ENCODE results near the gene OR10K1. TPM values are rescaled to one million over a fixed set of nuclear protein-coding genes. Genes with fewer than 3 reads are reported as not detected.
"Not testable (repeated sequence)": the region's sequence is repeated elsewhere in the genome, so short reads cannot be mapped to it uniquely, and the experiment has no call there.

The OR10K1 gene, protein sequence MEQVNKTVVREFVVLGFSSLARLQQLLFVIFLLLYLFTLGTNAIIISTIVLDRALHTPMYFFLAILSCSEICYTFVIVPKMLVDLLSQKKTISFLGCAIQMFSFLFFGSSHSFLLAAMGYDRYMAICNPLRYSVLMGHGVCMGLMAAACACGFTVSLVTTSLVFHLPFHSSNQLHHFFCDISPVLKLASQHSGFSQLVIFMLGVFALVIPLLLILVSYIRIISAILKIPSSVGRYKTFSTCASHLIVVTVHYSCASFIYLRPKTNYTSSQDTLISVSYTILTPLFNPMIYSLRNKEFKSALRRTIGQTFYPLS
- total RNA-seq: not detected

DNA sequence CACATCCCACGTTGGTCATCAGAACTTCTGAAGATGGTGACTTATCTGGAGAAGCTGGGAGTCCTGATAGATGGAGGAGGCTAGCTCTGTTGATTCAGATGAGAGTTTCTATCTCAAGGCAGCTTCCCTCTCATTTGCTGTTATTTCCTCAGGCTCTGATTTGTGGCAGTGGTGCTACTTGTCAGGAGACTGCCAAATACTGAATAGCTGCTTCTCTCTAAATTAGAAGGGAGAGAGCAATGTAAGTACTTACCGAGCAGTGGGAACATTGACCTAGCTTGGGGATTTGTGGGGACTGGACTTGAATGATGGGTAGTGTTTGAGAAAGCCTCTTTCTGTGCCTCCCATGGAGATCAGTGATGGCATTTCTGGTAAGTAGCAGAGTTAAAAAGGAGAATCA, at the start of gene OR10K1:
Gene OR10K1 (plus strand): TSS at position 301 of the 400 bp plus-strand sequence. CDS start 3,728 bp downstream, outside the sequence.
- DNase-seq (ENCODE audit: low spot score): no peak

DNA sequence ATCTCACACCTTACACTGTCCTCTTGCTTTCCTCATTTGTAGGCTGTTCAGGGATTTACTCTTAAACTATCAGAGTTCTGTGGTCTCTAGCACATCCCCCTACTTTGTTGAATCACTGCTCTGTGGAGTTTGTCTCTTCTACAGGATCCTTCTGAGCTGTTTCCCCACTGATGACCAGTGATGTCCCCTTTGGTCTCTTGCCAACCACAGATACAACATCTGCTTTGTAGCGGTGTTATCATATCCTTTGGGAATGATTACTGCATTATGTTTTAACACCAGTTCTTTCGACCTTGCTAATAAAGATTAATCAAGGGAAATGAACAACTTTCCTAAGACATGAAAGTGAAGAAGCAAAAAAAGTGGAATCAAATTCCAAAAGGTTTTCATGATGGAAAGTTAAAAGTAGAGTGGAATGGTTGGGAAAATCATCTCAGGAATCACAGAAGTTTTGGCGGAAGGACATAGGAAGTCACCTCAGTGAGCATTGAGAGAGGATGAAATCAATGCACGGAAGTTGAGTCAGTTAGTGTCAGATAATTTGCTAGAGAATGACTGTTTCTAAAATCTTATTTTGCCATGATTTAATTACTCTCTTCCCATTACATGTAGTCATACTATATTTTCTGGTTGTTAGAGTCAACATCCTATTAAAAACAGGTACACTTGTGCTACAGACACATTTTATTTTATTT, 46.8 kb upstream of the OR10K1 start:
- DNase-seq (ENCODE audit: low spot score): no peak

DNA sequence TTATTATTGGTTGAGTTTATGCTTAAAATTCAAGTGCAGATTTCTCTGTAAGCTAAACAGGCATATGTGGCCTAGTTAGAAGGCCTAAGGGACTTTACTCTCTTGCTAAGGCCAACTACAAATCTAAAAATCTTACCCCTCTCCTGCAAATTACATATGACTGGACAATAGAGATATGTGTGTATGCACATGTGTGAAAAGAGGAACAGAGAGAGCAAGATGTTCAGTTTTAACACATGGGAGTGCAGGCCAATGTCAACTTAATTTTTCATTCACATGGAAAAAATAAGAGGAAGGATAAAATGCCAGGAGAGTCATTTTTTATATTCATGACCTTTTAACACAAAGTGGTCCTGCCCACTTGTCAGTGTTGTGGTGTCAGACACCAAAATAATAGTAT, 44.0 kb upstream of the OR10K1 start:
- no peak for DNase-seq (ENCODE audit: low spot score)

DNA sequence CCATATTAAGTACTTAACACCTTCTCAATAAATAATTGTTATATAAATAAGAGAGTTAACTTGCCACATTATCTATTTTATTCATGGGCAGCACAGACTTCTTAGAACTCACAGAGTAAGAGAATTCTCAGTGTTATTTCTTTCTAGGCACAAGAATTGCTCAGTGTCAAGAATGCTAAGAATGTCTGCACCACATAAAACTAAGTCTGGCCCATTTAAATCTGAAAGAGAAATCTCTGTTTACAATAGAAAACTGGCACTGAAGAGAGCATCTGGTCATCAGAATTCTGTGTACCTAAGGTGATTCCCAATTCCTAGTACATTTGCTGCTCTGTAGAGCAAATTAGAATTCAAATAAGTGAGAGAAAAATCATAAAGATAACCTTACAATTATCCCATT, 39.4 kb upstream of the OR10K1 start:
- DNase-seq (ENCODE audit: low spot score): no peak

DNA sequence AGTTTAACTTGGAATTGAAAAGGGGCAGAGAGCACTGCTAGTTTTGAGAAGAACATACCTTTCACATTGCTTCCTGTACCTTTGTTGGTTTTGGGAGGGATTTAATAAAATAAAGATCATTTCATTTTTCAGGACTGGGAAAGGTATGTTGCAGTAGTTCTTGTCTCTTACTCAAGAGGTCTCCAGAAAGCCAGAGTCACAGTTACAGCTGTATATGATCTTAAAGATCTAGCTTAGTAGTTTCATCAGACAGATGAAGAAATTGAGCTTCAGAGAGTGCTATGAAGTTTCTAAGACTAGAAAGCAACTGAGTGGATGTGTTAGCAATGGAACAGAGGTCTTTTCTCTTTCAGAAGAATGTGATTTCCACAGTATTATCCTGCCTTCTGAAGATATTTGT, 36.6 kb upstream of the OR10K1 start:
- no peak for DNase-seq (ENCODE audit: low spot score)

DNA sequence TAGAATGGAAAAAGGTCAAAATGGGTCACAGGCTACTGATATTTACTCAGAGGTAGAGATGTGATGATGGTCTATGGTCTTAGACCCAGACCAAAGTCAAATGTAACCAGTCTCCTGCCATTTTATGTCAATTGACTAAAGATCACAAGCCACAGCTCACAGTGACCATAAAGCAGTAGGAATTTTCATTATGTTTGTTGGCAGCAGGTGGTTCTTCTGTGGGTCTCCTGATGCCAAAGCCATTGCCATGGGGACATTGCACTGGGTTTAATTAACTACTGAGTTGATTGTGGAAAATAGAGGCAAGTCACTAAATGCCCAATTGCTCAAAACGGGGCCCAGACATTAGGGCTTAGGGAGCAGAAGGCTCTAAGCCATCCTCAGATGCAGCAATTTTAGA, 35.5 kb upstream of the OR10K1 start, which contains the start of gene OR10K2:
Gene OR10K2 (minus strand): TSS at position 101 of the 400 bp plus-strand sequence. CDS start 5,371 bp downstream, outside the sequence.
- DNase-seq (ENCODE audit: low spot score): no peak

DNA sequence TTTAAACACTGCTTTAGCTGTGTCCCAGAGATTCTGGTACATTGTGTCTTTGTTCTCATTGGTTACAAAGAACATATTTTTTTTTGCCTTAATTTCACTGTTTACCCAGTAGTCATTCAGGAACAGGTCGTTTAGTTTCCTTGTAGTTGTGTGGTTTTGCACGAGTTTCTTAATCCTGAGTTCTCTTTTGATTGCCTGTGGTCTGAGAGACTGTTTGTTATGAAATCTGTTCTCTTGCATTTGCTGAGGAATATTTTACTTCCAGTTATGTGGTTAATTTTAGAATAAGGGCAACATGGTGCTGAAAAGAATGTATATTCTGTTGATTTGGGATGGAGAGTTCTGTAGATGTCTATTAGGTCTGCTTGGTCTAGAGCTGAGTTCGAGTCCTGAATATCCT, 31.5 kb upstream of the OR10K1 start:
- DNase-seq (ENCODE audit: low spot score): not testable (repeated sequence)

DNA sequence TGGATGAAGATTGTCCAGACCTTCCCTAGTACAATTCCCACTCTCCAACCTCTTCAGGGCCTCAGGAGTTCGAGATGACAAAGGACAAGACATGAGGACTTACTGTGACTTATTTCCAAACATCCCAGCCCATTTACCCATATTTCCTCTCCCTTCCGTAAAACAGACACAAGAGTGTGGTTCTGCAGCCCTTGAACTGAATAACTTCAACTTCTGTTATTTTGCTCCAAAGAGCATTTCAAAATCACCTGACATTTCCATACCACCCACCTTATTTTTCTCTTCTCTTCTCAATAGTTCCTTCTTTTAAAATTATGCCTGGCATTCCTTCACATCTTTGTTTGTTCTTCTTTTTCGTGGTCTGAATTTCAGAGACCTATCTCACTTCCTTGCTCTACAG, 26.9 kb upstream of the OR10K1 start:
- DNase-seq (ENCODE audit: low spot score): no peak

DNA sequence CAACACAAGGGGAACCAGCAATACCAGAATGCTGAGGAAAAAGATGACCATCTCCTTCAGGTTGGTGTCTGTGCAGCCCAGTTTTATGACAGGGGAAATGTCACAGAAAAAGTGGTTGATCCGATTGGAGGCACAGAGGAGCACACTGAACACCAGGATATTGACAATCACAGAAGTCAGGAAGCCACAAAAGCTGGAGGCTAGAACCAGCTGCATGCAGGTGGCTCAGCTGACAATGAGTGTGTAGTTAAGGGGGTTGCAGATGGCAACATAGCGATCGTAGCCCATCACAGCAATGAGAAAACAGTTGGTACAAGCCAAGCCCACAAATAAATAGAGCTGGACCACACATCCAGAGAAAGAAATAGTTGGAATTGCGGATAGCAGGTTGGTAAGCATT, 16.3 kb upstream of the OR10K1 start:
- no peak for DNase-seq (ENCODE audit: low spot score)

DNA sequence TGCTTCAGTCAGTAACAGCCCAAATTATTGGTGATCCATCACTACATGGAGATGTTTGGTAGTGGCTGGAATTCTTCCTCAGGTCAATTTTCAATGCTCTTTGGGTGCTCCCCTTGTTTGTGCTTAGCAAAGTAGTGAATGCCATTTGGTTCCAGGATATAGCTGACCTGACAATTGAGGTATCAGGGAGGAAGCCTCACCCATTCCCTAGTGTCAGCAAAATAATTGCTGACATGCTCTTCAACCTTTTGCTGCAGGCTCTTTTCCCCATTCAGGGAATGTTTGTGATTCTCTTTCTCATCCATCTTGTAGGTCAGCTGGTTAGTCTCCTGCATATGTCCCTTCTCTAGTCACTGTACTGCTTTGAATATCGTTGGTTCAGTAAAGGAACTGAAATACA, 7.1 kb upstream of the OR10K1 start:
- no peak for DNase-seq (ENCODE audit: low spot score)

DNA sequence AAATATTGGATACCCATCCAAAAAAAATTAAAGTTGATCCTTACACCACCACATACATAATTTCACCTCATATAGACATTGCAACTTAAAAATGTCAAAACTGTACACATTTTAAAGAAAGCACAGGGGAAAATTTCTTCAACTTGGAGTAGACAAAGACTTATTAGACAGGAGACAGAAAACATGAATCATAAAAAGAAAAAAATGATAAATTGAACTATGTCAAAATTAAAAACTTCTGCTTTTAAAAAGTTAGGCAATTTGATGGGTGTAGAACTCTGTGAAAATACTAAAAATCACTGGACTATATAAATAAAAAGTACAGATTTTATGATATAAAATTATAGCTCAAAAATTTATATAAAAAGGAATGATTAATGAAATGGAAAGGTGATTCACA, 4.4 kb upstream of the OR10K1 start:
- no peak for DNase-seq (ENCODE audit: low spot score)

DNA sequence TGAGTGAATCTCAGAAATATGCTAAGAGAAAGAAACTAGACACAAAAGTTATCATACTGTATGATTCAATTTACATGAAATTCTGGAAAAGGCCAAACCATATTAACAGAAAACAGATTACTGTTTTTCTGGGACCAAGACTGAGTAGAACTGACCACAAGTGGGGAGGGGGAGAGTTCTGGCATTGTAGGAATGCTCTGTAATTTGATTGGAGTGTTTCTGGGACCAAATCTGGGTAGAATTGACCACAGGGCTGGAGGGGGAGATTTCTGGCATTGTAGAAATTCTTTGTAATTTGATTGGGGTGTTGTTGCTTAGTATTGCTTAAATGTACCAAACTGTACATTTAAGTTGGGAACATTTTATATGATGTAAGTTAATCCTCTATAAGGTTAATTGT, 3.4 kb upstream of the OR10K1 start:
- DNase-seq (ENCODE audit: low spot score): no peak

DNA sequence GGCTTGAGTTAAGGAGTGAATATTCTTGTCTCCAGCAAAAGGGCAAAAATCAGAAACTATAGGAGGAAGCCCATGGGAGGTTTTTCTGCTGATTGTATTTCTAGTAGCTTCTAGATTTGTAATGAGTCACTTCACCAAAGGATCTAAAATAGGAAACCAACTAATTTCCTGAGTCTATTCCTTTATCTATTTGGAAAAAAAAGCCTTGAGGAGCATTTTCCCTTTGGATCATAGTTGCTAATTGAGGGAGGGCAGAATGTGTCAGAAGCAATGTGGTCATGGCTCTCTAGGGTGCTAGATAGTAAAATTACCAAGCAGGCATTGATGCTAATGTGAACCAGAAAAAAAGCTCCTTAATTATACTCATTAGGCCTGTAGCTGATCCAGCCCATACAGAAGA, 10.3 kb downstream of the OR10K1 start, which contains the start of gene OR10R2:
Gene OR10R2 (plus strand): TSS at position 301 of the 400 bp plus-strand sequence. CDS start 106 bp downstream, outside the sequence.
- DNase-seq (ENCODE audit: low spot score): no peak

DNA sequence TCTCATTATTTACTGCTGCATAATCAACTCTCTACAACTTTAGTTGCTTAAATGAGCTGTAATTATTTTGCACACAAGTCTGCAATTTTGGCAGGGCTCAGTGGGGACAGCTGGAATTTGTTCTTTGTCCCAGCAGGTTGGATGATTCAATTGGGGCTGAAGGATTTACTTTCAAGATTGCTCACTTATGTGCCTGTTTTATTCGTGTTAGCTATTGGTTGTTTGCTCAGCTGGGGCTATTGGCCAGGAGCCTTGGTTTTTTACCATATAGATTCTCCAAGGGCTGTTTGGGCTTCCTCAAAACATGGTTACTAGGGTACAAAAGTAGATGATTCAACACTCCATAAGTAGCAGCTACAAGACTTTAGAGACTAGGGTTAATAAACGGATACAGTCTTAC, 23.8 kb downstream of the OR10K1 start:
- DNase-seq (ENCODE audit: low spot score): no peak

DNA sequence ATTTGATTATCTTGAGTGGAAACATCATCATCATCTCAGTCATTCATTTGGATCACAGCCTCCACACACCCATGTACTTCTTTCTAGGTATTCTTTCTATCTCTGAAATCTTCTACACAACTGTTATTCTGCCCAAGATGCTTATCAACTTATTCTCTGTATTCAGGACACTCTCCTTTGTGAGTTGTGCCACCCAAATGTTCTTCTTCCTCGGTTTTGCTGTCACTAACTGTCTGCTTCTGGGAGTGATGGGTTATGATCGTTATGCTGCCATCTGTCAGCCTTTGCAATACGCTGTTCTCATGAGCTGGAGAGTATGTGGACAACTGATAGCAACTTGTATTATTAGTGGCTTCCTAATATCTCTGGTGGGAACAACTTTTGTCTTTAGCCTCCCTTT, 29.7 kb downstream of the OR10K1 start:
- DNase-seq (ENCODE audit: low spot score): no peak

DNA sequence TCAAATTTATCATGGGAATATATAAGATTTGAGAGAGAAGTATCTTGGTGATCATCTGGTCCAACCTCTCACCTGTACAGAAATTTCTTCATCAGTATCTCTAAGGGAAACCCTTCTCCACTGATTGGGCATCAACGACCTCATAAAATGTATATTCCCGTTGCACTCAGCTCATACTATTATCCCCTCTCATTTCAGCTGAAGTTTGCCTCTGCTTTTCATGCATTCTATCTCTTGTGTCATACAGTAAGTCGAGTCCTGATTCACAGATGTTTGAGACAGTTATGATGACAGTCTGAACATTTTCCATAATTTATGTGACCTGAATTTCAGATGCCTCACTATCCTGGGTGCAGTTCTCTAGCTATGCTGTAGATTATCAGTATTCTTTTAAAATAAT, 31.4 kb downstream of the OR10K1 start:
- DNase-seq (ENCODE audit: low spot score): no peak

DNA sequence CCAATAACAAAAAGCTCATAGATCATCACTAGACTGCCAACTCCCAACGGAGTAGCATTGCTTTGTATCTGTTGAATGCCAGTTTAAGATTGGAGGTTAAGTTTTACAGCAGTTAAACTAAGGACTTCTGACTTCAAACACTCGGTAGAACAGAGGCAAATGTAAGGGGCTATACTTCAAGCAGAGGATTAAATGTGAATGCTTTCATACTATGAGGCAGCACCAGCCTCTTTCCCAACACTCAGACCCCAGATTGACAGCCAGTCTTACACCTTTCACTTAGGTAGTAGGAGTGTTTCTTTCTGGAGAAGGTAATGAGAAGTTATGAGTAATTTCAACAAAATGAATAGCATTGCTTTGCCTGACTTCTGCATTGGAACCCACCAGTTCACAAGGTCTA, 33.2 kb downstream of the OR10K1 start:
- no peak for DNase-seq (ENCODE audit: low spot score)

DNA sequence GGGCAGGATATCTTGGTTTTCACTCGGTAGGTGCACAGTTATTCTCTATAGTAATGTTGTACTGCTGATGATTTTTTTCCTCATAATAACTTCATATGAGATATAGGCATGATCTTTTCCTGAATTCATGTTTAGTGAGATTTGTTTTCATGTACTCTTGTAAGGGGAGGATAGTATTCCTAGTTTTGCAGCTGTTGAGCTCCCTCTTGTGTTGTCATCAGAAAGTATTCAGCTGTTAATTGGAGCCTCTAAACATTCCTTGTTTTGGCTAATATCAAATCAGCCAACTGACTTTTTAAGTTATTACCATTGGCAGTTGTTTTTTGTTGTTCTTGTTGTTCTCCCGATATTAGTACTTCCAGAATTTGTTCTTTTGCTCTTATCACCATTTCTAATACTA, 34.7 kb downstream of the OR10K1 start:
- no peak for DNase-seq (ENCODE audit: low spot score)

DNA sequence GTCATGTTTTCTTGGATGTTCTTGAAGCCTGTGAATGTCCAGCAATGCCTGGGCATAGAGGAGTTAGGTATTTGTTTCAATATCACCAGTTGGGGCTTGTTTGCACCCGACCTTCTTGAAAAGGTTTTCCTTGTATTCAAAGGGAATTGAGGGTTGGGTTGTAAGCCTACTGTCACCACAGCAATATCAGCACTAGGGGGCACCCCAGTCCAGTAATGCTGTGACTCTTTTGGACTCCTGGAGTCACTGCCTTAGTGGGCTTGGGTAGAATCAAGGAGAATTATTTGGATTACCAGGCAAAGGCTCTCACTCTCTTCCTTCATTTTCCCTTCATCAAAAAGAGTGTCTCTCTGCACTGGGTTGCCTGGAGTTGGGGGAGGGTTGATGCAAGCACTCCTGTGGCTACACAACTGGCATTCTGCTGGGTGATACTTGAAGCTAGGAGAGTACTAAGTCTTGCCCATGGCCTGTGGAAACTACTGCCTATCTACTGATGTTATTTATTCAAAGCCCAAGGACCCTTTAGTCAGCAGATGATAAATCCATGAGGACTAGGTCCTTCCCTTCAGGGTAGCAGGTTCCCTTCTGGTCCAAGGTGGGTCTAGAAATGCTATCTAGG, 44.8 kb downstream of the OR10K1 start:
- DNase-seq (ENCODE audit: low spot score): no peak

DNA sequence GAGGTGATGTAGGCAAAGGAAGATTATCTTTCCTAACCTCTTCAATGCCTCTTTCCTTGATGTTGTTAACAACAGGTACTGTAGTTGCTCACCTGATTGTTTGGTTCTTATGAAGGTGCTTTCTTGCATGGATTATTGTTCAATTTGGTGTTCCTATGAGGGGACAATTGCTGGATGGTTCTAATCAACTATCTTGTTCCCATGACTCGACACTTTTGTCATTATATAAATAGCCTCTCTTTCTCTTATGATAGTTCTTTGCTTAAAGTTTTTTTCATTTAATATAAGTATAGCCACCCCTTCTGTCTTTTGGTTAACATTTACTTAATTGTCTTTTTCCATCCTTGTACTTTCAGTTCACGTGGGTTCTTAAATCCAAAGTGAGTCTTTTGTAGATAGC, 45.9 kb downstream of the OR10K1 start:
- no peak for DNase-seq (ENCODE audit: low spot score)

DNA sequence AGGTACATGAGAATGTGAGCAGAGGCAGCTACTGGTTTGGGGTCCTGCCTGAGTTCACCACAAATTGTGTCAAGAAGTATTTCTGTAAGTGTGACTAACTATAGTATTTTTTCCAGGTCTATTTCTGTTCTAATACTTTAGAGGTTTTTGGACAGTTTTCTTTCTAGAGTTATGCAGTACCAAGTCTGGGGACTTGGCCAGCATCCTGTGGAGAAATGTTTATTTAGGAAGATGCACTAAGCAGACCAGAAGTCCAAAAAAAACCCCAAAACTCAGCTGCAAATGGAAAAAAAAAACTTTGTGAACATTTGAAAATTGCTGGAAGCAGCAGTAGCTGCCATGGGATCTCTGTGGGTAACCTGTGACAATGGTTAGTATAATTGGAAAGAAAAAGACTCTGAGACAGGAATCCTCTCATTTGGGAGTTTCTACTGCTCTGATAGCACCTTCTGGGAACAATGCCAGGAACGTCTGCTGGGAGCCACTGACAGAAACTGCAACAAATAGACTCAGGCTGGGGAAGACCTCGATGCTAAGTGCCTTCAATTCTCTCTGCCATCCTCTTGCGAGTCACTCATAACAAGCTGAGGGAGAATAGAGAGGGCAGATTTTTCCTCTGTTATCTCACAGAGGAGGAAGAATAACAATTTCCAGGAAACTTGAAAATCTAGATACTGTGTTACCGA, 48.0 kb downstream of the OR10K1 start:
- no peak for DNase-seq (ENCODE audit: low spot score)

DNA sequence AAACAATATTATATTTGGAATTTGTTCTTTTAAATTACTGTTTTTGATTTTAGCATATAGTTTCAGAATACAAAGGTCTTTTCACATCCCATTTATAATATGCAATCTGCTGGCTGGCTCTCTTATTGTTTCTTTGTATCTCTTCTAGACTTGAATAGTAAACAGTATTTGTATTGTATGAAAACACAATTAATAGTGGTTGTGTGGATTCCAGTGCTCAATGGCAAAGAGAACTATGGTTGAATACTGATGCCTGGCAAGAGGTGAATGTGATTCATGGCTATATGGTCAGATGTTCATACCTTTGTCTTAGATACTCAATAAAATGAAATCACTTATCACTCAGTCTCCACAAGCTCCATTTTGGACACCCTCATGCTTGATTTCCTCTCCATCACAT, 55.3 kb downstream of the OR10K1 start:
- no peak for DNase-seq (ENCODE audit: low spot score)
